GM12874 (cell line): Measurements from ENCODE around the gene CMSS1.

Source experiments
- CTCF ChIP-seq: IDR thresholded peaks from 2 replicates; pipeline ENCODE4 v1.5.1; 2011; ENCODE audit warnings: low read depth, mild to moderate bottlenecking, control low read depth, low read length, moderate library complexity; ENCODE audit not compliant: insufficient read depth

CMSS1 gene

GRCh38 chr3:100164743-100165142 lies 347.1 kb downstream of the CMSS1 start:
- TF ChIP-seq CTCF = no peak

- no peak for TF ChIP-seq CTCF
Observed at GRCh38 chr3:100165926-100166550, 348.4 kb downstream of the CMSS1 start.

- no peak for TF ChIP-seq CTCF
Observed at GRCh38 chr3:100169201-100169920, 351.7 kb downstream of the CMSS1 start.

- TF ChIP-seq CTCF = no peak
Observed at GRCh38 chr3:100170486-100170885, 352.8 kb downstream of the CMSS1 start.

GRCh38 chr3:100171211-100171914 lies 353.7 kb downstream of the CMSS1 start:
- no peak for TF ChIP-seq CTCF

GRCh38 chr3:100173961-100174360 lies 356.3 kb downstream of the CMSS1 start:
- TF ChIP-seq CTCF = no peak

GRCh38 chr3:100175637-100176280 lies 358.1 kb downstream of the CMSS1 start:
- no peak for TF ChIP-seq CTCF
